Suprapubic skin (tissue), 4 donors: ENCODE data around the gene SCGB2A2.

Source experiments
- EP300 ChIP-seq: sonication (generic); formaldehyde crosslinking; IDR thresholded peaks from one replicate; pipeline ENCODE4 v1.6.1; 2017; ENCODE audit warnings: antibody characterized with exemption
- POLR2A ChIP-seq, 2 donors: fragments of 450-650 bp; IDR thresholded peaks; one replicate each; pipeline ENCODE4 v1.6.1; 2017; ENCODE audit warnings: antibody characterized with exemption in 2 of 2, mild to moderate bottlenecking in 2 of 2, moderate library complexity in 2 of 2
- POLR2AphosphoS5 ChIP-seq, 3 donors: sonication (generic); formaldehyde crosslinking; IDR thresholded peaks; one replicate each; pipeline ENCODE4 v1.6.1; 2017; ENCODE audit warnings: antibody characterized with exemption in 3 of 3
- TF ChIP-seq, protein P1 (sequence below), 2 donors: fragments of 200-600 bp in 1 of 2; fragments of 450-650 bp in 1 of 2; sonication (generic) in 1 of 2; IDR thresholded peaks; one replicate each; pipeline ENCODE4 v1.5.1; 2016 to 2019; ENCODE audit warnings: antibody characterized with exemption in 2 of 2, mild to moderate bottlenecking in 1 of 2, moderate library complexity in 1 of 2

DNA sequence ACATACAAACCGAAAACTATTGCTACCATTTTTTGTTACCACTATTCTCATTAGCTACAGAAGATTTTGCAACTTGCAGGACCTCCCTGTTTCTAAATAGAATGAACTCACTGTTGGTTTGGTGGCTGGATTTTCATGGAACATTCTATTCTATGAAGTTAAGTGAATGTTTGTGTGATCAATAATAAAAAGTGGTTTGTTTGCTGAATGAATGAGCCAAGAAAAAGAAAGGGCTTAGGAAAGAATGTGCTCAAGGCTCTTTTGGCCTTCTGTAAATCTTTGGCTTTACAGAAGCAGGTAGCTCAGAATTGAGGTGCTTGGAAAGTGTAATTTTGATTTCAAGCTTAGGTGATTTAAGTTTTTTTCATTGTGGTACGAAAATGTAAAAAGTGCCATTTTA lies 33.8 kb upstream of the SCGB2A2 start:
- TF ChIP-seq, protein P1, sequence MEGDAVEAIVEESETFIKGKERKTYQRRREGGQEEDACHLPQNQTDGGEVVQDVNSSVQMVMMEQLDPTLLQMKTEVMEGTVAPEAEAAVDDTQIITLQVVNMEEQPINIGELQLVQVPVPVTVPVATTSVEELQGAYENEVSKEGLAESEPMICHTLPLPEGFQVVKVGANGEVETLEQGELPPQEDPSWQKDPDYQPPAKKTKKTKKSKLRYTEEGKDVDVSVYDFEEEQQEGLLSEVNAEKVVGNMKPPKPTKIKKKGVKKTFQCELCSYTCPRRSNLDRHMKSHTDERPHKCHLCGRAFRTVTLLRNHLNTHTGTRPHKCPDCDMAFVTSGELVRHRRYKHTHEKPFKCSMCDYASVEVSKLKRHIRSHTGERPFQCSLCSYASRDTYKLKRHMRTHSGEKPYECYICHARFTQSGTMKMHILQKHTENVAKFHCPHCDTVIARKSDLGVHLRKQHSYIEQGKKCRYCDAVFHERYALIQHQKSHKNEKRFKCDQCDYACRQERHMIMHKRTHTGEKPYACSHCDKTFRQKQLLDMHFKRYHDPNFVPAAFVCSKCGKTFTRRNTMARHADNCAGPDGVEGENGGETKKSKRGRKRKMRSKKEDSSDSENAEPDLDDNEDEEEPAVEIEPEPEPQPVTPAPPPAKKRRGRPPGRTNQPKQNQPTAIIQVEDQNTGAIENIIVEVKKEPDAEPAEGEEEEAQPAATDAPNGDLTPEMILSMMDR (IDR thresholded peaks at IDR 0.05) = no peak
- no peak for TF ChIP-seq POLR2A (IDR thresholded peaks at IDR 0.05)
- no peak for TF ChIP-seq POLR2AphosphoS5 (IDR thresholded peaks at IDR 0.05)
- no peak for TF ChIP-seq EP300
